K562 (cell line): ENCODE data around the gene LHX3. TPM values are rescaled to one million over a fixed set of nuclear protein-coding genes. Genes with fewer than 3 reads are reported as not detected.

Source experiments
- ATAC-seq: fragments of 200-7000 bp; cut with Tn5 transposase; 3 replicates; pipeline ENCODE4 v1.9.1; 2020; ENCODE audit warnings: moderate library complexity
- BruUV-seq: library from RNA; stranded (reverse); fragments of 400-500 nt; replicated peaks from 2 replicates; lab custom pipeline; 2021; lab: Mats Ljungman, UMichigan
- CTCF ChIA-PET: fragments of 300-600 bp; formaldehyde crosslinking; extraction: SDS; loops from one replicate; lab custom pipeline; 2021; ENCODE audit warnings: low intra/inter-chr PET ratio; lab: Yijun Ruan, JAX
- POLR2A ChIA-PET: fragments of 300-600, 350-650 bp; sonication (Branson Sonifier 250); formaldehyde crosslinking; extraction: SDS; loops from one replicate; lab custom pipeline; 2021; ENCODE audit warnings: antibody characterized with exemption, inconsistent platforms; lab: Yijun Ruan, JAX
- DNase-seq, 4 experiments: peaks; one replicate each; pipeline versions ENCODE4 v3.0.0 to v3.0.0-alpha.2; 2011 to 2018; ENCODE audit warnings: low spot score in 3 of 4, mixed read lengths in 3 of 4; ENCODE audit errors: extremely low read depth in 1 of 4
- FAIRE-seq: peaks from 2 replicates; lab custom pipeline; 2011; peaks lifted over from hg19 to GRCh38; lab: Jason Lieb, UNC
- H2AFZ ChIP-seq: 2 replicates; pipeline ENCODE4 v1.6.0; 2011; ENCODE audit warnings: low read depth, low read length, control low read depth, inconsistent platforms
- H3K27ac ChIP-seq: fragments of 200-600 bp; 3 replicates; pipeline ENCODE4 v1.8.0; 2011; ENCODE audit warnings: low read depth, mild to moderate bottlenecking, control low read depth, inconsistent platforms, low read length, moderate library complexity, mixed read lengths; ENCODE audit errors: extremely low read depth
- H3K27me3 ChIP-seq, 2 experiments: fragments of 300-600 bp in 1 of 2; 2 replicates in 1 of 2; 3 replicates in 1 of 2; pipeline versions ENCODE4 v1.6.0 to v1.8.0; 2011; ENCODE audit warnings: inconsistent platforms in 2 of 2, low read length in 2 of 2, mild to moderate bottlenecking in 1 of 2, mixed read lengths in 1 of 2, moderate library complexity in 1 of 2; ENCODE audit not compliant: control insufficient read depth in 2 of 2, insufficient read depth in 2 of 2
- H3K36me3 ChIP-seq: fragments of 300-600 bp; 3 replicates; pipeline ENCODE4 v1.8.0; 2011; ENCODE audit warnings: mild to moderate bottlenecking, low read length, inconsistent platforms; ENCODE audit not compliant: control insufficient read depth, insufficient read depth
- H3K4me1 ChIP-seq, 2 experiments: fragments of 200-600 bp in 1 of 2; replicated peaks in 1 of 2; 2 replicates in 1 of 2; 3 replicates in 1 of 2; pipeline versions ENCODE4 v1.5.1 to v1.8.0; 2011; ENCODE audit warnings: inconsistent platforms in 2 of 2, low read length in 2 of 2, mild to moderate bottlenecking in 1 of 2, mixed read lengths in 1 of 2, moderate library complexity in 1 of 2; ENCODE audit not compliant: control insufficient read depth in 2 of 2, insufficient read depth in 2 of 2
- H3K4me2 ChIP-seq: 2 replicates; pipeline ENCODE4 v1.6.1; 2011; ENCODE audit warnings: low read length, control low read depth, inconsistent platforms, mixed read lengths; ENCODE audit not compliant: insufficient read depth
- H3K4me3 ChIP-seq: fragments of 200-600 bp; sonication (generic), shearing (Covaris generic); 2 replicates; pipeline ENCODE4 v1.5.1; 2016; ENCODE audit warnings: control low read depth, inconsistent platforms
- H3K79me2 ChIP-seq: fragments of 200-600 bp; 3 replicates; pipeline ENCODE4 v1.8.0; 2011; ENCODE audit warnings: low read length, inconsistent platforms; ENCODE audit not compliant: control insufficient read depth, insufficient read depth
- H3K9ac ChIP-seq, 2 experiments: 2 replicates each; pipeline versions ENCODE4 v1.6.0 to v1.6.1; 2011; ENCODE audit warnings: low read depth in 2 of 2, low read length in 2 of 2, control low read depth in 1 of 2, inconsistent platforms in 1 of 2, mild to moderate bottlenecking in 1 of 2, mixed read lengths in 1 of 2; ENCODE audit not compliant: insufficient read depth in 1 of 2
- H3K9me1 ChIP-seq: one replicate; pipeline ENCODE4 v1.6.0; 2011; ENCODE audit warnings: inconsistent platforms, mild to moderate bottlenecking, low read length, moderate library complexity; ENCODE audit not compliant: control insufficient read depth, insufficient read depth
- H3K9me3 ChIP-seq: replicated peaks from 2 replicates; pipeline ENCODE4 v1.5.1; 2011; ENCODE audit warnings: low read depth, low read length, inconsistent platforms; ENCODE audit not compliant: control insufficient read depth, insufficient read depth
- H4K20me1 ChIP-seq: replicated peaks from 2 replicates; pipeline ENCODE4 v1.6.1; 2011; ENCODE audit warnings: low read length, inconsistent platforms, mixed read lengths; ENCODE audit not compliant: control insufficient read depth, insufficient read depth
- ATF1 ChIP-seq, 2 experiments: fragments of 450-650 bp in 1 of 2; IDR thresholded peaks; 2 replicates each; pipeline ENCODE4 v1.6.1; 2016; ENCODE audit warnings: missing compliant biosample characterization in 1 of 2, missing genetic modification characterization in 1 of 2
- CCNT2 ChIP-seq: IDR thresholded peaks from 2 replicates; pipeline ENCODE4 v1.6.1; 2011; ENCODE audit warnings: borderline replicate concordance, low read depth, mild to moderate bottlenecking, moderate library complexity, mixed read lengths, low read length; ENCODE audit not compliant: insufficient read length; ENCODE audit errors: extremely low read depth
- CREB3L1 ChIP-seq: fragments of 450-650 bp; IDR thresholded peaks from 2 replicates; pipeline ENCODE4 v1.6.1; 2014; ENCODE audit warnings: low read depth, mild to moderate bottlenecking, moderate library complexity, borderline replicate concordance
- CTBP1 ChIP-seq: fragments of 450-650 bp; IDR thresholded peaks from 2 replicates; pipeline ENCODE4 v1.6.1; 2016; ENCODE audit warnings: borderline replicate concordance
- CTCFL ChIP-seq: IDR thresholded peaks from 2 replicates; pipeline ENCODE4 v1.6.1; 2011; ENCODE audit warnings: borderline replicate concordance, low read depth, mild to moderate bottlenecking, moderate library complexity, low read length; ENCODE audit not compliant: insufficient read depth, poor library complexity, severe bottlenecking
- GATAD2A ChIP-seq: fragments of 450-650 bp; IDR thresholded peaks from 2 replicates; pipeline ENCODE4 v1.6.1; 2017
- GATAD2B ChIP-seq: fragments of 450-650 bp; IDR thresholded peaks from 2 replicates; pipeline ENCODE4 v1.6.1; 2017; ENCODE audit warnings: mild to moderate bottlenecking, borderline replicate concordance
- HNRNPK ChIP-seq: fragments of 200-400 bp; formaldehyde crosslinking; IDR thresholded peaks from one replicate; pipeline ENCODE4 v1.6.1; 2018; ENCODE audit warnings: mild to moderate bottlenecking, low read depth, low read length; ENCODE audit not compliant: poor library complexity, severe bottlenecking
- RAD51 ChIP-seq: fragments of 450-650 bp; IDR thresholded peaks from 2 replicates; pipeline ENCODE4 v1.7.1; 2016; ENCODE audit warnings: low read depth, mild to moderate bottlenecking, borderline replicate concordance
- TEAD2 ChIP-seq: fragments of 450-650 bp; IDR thresholded peaks from 2 replicates; pipeline ENCODE4 v1.6.1; 2016; ENCODE audit warnings: missing genetic modification characterization, control low read depth, missing compliant biosample characterization
- USF2 ChIP-seq: sonication (generic); formaldehyde crosslinking; IDR thresholded peaks from 2 replicates; pipeline ENCODE4 v1.5.0; 2020; ENCODE audit warnings: missing genetic modification reagents
- YBX1 ChIP-seq: fragments of 450-650 bp; IDR thresholded peaks from 2 replicates; pipeline ENCODE4 v1.7.1; 2016; ENCODE audit warnings: mild to moderate bottlenecking
- ZNF431 ChIP-seq: sonication (generic); formaldehyde crosslinking; IDR thresholded peaks from 2 replicates; pipeline ENCODE4 v1.8.0; 2022; ENCODE audit warnings: mild to moderate bottlenecking, missing genetic modification reagents
- ZNF79 ChIP-seq: fragments of 250-450 bp; sonication (Bioruptor Pico); IDR thresholded peaks from 2 replicates; pipeline ENCODE4 v1.4.0; 2020; ENCODE audit warnings: low read depth, mild to moderate bottlenecking, moderate library complexity
- WGBS: fragments of 100-300 bp; shearing (Covaris generic); methylation state at CpG from one replicate; pipeline ENCODE4 v1.1.6; 2016; ENCODE audit warnings: low coverage, mixed read lengths; ENCODE audit not compliant: insufficient coverage; ENCODE audit errors: missing lambda C conversion rate; 5-methylcytosine and 5-hydroxymethylcytosine counted together
- in situ Hi-C: fragments of 300-500 bp; cut with MboI; formaldehyde crosslinking; loops from 4 replicates; pipeline ENCODE4 v1.15.0; 2018; ENCODE audit warnings: inconsistent platforms, mixed read lengths
- intact Hi-C: fragments of 100-400 bp; cut with micrococcal nuclease; formaldehyde crosslinking; loops from 2 replicates; pipeline ENCODE4 v1.14.2; 2022
- polyA plus RNA-seq, 8 experiments: library from polyadenylated mRNA; depleted of rRNA in 4 of 8; stranded (reverse) in 5 of 8; unstranded in 3 of 8; fragments of >200 nt; fragmentation: Nextera tagmentation in 2 of 8; fragmentation: Illumina TruSeq in 1 of 8; extraction: Ambion mirVana in 2 of 8; extraction: Trizol in 1 of 8; gene quantifications; 2 replicates each; pipeline versions ENCODE4 v1.2.1 to v1.2.3, GENCODE V29; 2011 to 2014; ENCODE audit warnings: inconsistent platforms in 1 of 8, missing spikeins in 1 of 8
- total RNA-seq, 7 experiments: library from RNA; depleted of rRNA in 6 of 7; stranded (reverse); fragments of >200 nt in 6 of 7; fragmentation: Illumina TruSeq in 2 of 7; extraction: Trizol in 2 of 7; gene quantifications; 2 replicates each; pipeline versions ENCODE4 v1.2.1 to v1.2.3, GENCODE V29; 2011 to 2021; ENCODE audit warnings: low replicate concordance in 1 of 7

The LHX3 gene
- total and polyA plus RNA-seq, 9 of the 15 experiments (the other 6 are each of a cell fraction or from before 2014, with no cell fraction given): 0.09 TPM; not detected in 8

- Histone ChIP-seq H2AFZ (no peak overlapping the region), H3K36me3 (no peaks in the 10 kb centered on the region), H3K4me2 (no peak overlapping the region), H3K27ac (no peak overlapping the region), H3K9me3 (no peaks in the 10 kb centered on the region), H3K9ac (peak overlapping the region in 1 of 2 experiments; percentile 54; a peak in 2 of 4 replicates), H3K27me3 (peaks cover 17 to 65% of the 10 kb centered on the region in 2 experiments; a peak in 4 of 5 replicates), H3K4me3 (no peak overlapping the region), H3K9me1 (no peaks in the 10 kb centered on the region), H3K4me1 (peaks cover 4 to 74% of the 10 kb centered on the region in 2 experiments; a peak in 4 of 5 replicates), H3K79me2 (peaks cover 4% of the 10 kb centered on the region), H4K20me1 (0 out of 2 replicates have a peak, but pooled peaks cover 6% of the 10 kb centered on the region)
- no peak for FAIRE-seq
- 0 out of 3 replicates have a peak, but pooled peaks have one; percentile 7 for ATAC-seq
- no TSS peak for BruUV-seq
- POLR2A ChIA-PET: interaction anchor here (1.1 kb wide), 1 partner anchor 12 kb away, joined by 4 read pairs; no protein-coding TSS in a partner anchor
- in situ Hi-C loops: no loop called here
- intact Hi-C loops: no loop called here
- CTCF ChIA-PET: interaction anchor here (0.7 kb wide), 1 partner anchor 476 kb away, joined by 3 read pairs; no protein-coding TSS in a partner anchor
- DNase-seq: peak in 1 of 4 experiments; percentile 41
- 8% methylated on average over 30 of the region's 30 CpGs for WGBS
- TF ChIP-seq YBX1 (no peak), CTBP1 (0 out of 2 replicates have a peak, but pooled peaks have one; percentile 21), GATAD2B (no peak), RAD51 (no peak; the same call in 1 of the 2 replicates), ZNF79 (CRISPR knock-in tag) (no peak), HNRNPK (no peak), GATAD2A (no peak), CCNT2 (no peak), TEAD2 (tag) (no peak), CREB3L1 (peak; percentile 59; the same call in 1 of the 2 replicates), CTCFL (no peak), ATF1 (CRISPR knock-in tag; IDR thresholded peaks at IDR 0.05) (no peak), ATF1 (tag; IDR thresholded peaks at IDR 0.05) (peak; percentile 49; the same call in 1 of the 2 replicates), USF2 (CRISPR knock-in tag) (peak; percentile 64), ZNF431 (no peak)
Observed at GRCh38 chr9:136249877-136250559, 45.1 kb upstream of the LHX3 start.
